Middle frontal gyrus (tissue), 1 donor: ENCODE results near the gene LSAMP.

Source experiments
- DNase-seq: peaks from one replicate; pipeline ENCODE4 v3.0.0-alpha.2; 2015; ENCODE audit warnings: low spot score; ENCODE audit errors: extremely low spot score

LSAMP gene

GRCh38 chr3:115975353-115975752 lies 469.9 kb downstream of the LSAMP start:
- no peak for DNase-seq

DNA sequence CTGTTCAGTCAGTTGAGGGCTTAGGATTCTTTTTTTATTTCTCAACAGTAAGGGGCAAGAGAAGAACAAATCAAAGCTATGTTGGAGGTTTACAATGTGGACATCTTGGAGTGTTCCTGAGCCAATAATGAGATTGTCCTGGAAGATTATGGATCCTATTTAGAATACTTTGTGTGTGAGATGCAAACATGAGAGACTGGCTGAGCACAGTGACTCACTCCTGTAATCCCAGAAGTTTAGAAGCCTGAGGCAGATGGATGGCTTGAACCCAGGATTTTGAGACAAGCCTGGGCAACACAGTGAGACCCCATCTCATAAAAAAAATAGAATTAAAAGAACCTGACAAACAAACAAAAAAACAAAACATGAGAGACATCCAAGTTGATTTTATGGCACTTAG lies 470.3 kb downstream of the LSAMP start:
- no peak for DNase-seq

DNA sequence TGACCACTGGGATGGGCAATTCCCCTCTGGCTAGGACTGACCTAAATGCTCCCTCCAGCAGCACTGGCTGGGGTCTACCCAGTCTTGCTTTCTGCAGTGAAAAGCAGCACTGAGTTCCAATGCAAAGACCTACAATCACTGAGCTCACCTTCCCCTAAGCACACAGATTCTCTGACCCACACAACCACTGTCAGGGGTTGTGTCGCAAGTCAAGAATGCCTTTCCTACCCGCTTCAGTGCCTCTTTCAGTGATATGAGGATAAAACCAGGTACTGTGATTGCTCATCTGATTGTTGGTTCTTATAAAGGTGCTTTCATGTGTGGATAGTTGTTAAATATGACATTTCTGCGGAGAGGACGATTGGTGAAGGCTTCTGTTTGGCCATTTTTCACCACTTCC lies 476.4 kb downstream of the LSAMP start:
- DNase-seq, result no peak

- DNase-seq, result no peak
Measured at GRCh38 chr3:115961380-115961779, 483.9 kb downstream of the LSAMP start.

- DNase-seq, result no peak
Measured at GRCh38 chr3:115960799-115961198, 484.5 kb downstream of the LSAMP start.

DNA sequence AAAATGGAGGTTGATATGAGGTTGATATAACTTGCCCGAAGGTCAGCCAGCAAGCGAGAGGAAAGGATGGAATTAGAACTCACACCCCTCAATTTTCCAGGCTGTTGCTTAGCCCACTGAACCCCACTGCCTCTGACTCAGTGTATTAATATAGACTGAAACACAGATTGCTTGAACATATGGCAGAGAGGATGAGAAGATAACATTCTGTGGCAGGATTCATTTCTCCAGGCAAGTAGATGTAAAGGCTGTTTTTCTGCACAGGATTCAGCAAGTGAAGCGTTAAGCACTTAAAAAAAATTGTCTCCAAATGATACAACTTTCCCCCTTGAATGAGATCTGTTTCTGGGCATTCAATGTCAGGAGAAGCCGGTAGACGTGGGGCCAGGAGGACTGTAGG lies 486.8 kb downstream of the LSAMP start:
- no peak for DNase-seq

DNA sequence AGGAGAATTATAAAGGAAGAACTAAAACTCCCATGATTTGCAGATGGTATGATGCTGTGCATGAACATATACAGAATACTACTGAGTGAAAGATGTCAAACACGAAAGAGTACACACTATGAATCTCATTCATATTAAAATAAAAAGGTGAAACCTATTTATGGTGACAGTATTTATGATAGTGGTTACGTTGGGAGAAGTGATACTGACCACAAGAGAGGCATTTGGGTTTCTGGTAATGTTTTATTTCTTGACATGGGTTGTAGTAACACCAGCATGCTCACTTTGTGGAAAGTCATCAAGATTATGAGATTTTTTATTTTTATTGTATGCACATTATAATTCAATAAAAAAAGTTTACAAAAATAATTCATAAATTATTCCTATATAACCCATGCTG lies 498.0 kb downstream of the LSAMP start:
- no peak for DNase-seq

GRCh38 chr3:115943579-115943978 lies 501.7 kb downstream of the LSAMP start:
- DNase-seq, result no peak

DNA sequence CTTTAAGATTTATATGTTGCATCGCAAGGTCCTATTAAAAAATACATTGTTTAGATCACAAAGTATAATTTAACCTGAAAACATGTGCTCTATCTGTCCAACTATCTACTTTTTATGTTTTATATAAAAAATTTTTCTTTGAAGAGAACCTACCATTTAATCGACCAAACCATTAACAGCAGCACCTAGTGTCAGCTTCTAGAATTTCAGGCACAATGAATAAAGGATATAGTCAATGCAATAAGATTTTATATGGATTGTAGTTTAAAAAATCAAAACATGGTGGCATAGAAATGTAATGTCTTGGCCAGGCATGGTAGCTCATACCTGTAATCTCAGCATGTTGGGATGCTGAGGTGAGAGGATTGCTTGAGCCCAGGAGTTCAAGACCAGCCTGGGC lies 508.2 kb downstream of the LSAMP start:
- no peak for DNase-seq

GRCh38 chr3:115932807-115933206 lies 512.5 kb downstream of the LSAMP start:
- no peak for DNase-seq

GRCh38 chr3:115931581-115931980 lies 513.7 kb downstream of the LSAMP start:
- no peak for DNase-seq

DNA sequence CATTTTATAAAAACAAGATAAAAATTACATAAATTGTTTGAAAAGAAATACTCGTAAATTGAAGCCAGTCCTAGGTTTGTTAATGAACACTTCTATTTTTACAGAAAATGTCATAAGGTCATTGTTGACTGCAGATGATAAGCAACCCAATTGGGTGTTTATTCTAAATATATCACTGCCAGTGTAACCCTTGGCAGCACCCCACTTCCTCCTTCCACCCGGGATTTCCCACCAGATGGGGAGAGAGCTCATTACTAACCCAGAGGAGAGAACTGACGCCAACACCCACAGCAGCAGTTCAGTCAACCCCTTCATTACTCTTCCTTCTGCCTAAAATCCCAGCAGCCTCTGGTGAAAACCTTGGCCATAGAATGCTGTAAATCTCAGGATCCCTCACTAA lies 514.4 kb downstream of the LSAMP start:
- no peak for DNase-seq

- DNase-seq, result no peak
Measured at GRCh38 chr3:115930168-115930567, 515.1 kb downstream of the LSAMP start.

- DNase-seq, result no peak
Measured at GRCh38 chr3:115928376-115928775, 516.9 kb downstream of the LSAMP start.

GRCh38 chr3:115927197-115927596 lies 518.1 kb downstream of the LSAMP start:
- peak; percentile 66 for DNase-seq

DNA sequence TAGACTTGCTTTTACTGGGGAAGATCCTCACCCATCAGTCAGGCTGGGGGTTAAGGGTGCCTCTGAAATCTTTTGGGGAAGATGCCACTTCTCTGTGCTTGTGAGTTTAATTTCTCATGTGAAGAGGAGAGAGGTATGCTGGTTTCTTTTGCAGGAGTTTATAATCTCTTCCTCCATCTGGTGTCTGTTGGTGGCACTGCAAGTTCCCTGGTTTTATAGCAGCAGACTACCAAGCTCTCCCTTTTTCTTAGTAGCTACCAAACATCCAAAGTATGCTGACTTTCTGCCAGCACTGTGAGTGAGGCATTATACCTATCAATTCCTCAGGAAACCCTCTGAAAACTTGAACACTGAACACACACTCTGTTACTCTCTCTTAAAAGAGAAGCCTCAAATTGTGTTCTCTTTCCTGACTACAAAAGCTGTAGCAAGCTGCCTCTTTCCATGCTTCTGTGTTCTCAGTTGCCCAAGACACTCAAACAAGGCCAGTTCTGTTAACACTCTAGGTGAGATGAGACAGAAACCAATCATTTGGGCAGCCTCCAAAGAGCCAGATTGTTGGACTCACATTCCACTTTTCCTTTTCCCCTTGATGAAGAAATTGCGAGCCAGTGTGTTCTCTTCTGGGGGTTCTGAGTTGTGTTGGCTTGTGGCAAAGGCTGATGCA lies 522.5 kb downstream of the LSAMP start:
- DNase-seq, result no peak

- no peak for DNase-seq
Measured at GRCh38 chr3:115921711-115922110, 523.6 kb downstream of the LSAMP start.

DNA sequence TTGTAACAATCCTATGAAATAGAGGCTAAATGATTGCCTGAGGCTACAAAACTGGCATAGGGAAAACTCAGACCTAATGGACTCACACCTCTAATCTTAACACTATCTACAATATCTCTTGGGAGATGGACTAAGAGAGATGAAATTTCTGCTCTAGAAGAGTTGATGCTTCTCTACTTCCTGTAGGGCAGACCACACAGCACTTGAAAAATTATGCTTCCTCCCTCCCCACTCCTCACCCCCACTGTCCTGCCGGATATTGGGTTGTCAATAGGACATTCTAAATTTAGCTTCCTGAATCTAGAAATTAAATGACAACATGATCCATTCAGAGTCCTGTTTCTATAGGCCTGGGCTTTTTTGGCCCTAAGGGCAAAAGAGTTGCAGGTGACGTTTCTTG lies 526.4 kb downstream of the LSAMP start:
- DNase-seq, result no peak

- no peak for DNase-seq
Measured at GRCh38 chr3:115916866-115917265, 528.4 kb downstream of the LSAMP start.

- DNase-seq, result no peak
Measured at GRCh38 chr3:115915061-115915460, 530.2 kb downstream of the LSAMP start.

GRCh38 chr3:115913069-115913686 lies 532.1 kb downstream of the LSAMP start:
- DNase-seq, result no peak

DNA sequence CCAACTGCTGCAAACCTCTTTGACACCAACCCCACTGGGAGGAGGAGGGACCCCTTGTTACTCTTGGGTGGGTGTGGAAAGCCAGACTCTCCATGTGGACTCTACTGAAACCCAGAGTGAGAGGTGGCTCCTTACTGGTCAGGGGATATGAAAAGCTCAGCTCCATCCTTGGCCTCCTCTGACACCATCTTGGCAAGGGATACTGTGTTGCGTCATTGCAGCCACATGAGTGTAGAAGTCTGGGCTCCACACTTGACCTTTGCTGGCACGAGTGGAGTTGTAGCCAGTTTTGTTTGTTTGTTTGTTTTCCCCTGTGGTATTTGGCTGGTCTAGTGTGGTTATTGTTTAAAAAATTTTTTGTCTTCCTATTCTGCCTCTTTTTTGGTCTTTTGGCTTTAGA lies 532.9 kb downstream of the LSAMP start:
- DNase-seq, result no peak

DNA sequence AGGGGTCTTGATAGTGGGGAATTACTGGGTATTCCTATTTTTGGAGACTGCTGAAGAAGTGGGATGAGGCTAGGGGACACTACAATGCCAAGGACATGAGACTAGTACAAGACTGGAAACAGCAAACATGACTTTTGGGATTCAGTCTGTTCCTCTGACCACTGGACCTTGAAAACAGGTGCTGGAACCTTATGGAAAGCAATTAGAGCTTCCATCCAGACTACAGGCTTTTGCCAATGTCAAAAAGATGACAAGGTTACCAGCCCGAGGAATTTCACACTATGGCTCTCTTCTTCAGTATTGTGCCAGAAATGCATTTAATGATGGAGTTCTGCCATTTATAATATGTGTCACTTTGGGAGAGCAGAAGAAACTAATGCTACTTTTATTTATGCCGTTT lies 539.4 kb downstream of the LSAMP start:
- no peak for DNase-seq
